NCI-H146 treated with DMSO at 0.1 percent for 48 hours (cell line): ENCODE measurements around the gene SCAANT1.
A peak's percentile ranks its signal among the peaks of the same experiment; 100 is the strongest.

Experiments used
- DNase-seq: peaks from one replicate; lab custom pipeline; 2025; ENCODE audit not compliant: unreplicated experiment; lab: John Stamatoyannopoulos, UW

Gene SCAANT1

GRCh38 chr3:63934041-63934866, 22.1 kb upstream of the SCAANT1 start:
- no peak for DNase-seq

DNA sequence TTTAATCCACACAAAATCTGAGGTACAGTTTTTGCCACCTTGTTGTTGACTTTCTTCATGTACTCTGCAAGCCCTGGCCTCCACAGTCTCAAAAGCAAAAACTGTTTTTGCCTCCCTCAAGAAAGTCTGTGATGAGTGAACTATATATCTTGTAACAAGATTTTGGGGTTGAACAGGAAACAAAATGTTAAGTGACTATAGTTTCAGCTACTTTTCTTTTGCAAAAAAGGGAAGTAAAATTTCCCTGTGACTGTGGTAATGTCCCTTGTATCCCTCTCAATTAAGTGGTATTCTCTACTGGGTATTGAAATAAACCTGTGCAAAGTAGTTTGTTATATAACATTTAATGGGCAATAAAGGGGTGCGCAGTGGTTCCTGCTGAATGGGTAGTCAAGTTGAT, 21.3 kb upstream of the SCAANT1 start:
- no peak for DNase-seq

DNA sequence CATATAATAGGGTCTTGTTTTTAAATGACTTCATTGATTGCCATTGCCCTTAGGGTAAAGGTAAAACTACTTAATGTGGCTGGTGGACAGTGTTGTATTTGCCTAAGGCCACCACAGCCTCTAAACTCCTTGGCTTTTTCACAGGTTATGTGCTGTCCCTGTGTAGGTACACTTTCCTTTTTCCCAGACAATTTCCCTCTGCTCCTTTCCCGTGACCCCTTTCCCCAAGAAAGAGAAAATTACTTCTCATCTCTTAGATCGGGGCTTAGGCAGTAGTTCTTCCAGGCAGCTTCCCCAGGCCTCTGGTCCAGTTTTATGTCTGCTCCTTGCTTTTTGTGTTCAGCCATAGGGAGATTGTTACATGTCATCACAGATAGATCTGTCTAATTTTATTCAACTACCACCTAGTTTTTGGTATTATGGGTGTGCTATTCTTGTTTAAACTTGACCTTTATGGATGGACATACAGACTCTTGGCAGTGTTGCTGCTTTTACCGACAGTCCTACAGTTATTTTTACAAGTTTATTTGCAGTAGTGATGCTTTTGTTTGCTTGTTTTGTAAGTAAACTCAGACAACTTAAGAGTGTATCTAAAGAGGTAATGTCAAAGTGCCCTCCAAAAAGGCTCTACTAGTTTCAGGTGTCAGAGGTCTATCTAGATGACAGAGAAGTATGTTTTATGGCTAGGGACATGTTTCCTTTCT, 20.5 kb upstream of the SCAANT1 start:
- no peak for DNase-seq

DNA sequence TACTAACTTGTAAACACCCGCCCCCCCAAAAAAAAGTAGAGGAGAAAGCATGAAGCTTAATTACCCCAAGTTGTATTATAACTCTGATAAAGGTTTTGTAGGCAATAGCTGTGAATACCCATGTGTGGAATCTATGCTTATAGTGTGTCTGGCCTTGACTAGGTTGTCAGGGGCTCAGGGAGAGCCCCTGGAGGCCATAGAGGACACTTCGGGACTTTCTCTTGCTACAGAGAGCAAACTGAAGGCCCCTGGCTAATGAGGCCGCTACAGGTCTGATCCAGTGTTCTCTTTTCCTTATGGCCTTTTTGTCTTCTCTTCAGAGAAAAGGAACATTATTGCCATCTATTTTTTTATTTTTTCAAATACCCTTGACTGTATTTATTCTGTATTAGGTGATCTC, 19.1 kb upstream of the SCAANT1 start:
- DNase-seq = no peak

DNA sequence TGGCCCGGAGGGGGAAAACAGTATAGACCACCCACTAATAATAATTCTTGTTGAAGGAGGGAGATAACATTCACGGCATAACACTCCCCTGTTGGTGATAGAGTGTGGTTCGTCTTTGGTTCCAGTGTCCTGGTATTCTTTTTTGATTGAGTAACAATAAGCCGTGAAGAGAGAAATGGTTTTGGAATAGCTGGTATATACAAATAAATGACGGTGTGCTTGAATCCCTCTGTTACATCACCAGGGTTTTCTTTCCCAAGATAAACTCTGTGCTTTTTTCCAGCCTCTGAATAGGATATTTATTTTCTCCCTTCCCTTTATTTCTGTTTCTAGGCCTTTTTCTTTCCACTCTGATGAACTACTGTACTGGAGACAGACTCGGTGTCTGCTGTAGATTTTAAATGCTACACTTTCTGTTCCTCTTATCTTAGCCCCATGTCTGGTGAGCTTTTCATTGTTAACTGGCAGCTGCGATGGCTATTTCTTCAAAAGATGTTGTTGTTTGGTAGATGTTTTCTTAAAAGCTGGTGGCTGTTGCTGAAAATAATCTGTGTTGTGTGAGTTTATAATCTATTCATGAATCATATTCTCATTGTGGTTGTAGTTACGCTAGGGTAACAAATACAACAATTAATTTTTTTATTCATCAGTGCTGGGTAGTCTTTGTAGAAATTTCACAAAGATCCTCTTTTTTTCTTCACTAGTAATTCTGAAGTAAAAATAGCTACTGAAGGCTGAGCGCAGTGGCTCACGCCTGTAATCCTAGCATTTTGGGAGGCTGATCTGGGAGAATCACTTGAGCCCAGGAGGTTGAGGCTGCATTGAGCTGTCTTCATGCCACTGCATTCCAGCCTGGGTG, 15.5 kb upstream of the SCAANT1 start:
- DNase-seq = peak; percentile 21

GRCh38 chr3:63926309-63926708, 14.1 kb upstream of the SCAANT1 start:
- DNase-seq = no peak

GRCh38 chr3:63922491-63923199, 10.5 kb upstream of the SCAANT1 start:
- no peak for DNase-seq

- no peak for DNase-seq
These were observed 9.7 kb upstream of the SCAANT1 start for GRCh38 chr3:63921741-63922482.

DNA sequence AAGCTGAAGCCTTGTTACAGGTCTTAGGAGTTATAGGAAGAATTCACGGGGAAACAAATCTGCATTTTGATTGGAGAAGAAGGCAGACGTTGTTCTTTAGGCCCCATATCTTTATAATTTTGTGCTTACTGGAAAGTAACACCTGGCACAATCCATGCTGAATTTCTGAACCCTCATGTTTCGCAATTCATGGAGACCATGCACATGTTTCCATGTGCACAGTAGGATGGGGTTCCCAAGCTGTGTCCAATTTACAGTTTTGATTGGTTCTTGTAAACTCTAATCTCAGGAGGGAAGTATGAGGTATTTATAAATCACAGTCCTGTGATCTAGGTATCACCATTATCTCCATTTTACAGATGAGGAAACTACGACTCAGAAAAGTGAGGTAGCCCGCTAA, 7.8 kb upstream of the SCAANT1 start:
- no peak for DNase-seq

DNA sequence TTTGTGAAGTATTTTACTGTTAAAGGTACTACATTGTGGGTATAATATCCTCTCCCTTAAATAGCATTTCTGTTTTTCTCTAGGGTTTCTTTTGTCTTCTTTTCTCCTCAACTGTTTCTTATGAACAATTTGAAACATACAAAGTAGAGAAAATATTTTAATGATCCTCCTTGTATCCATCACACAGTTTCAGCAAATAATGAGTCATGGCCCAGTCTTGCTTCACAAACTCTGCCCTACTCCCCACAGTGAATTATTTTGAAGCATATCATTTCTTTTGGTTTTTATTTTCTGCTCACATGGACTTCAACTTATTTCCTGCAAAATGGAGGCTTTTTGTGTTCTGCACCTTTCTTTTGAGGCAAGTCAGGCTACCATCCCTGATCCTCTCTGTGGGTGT, 6.1 kb upstream of the SCAANT1 start:
- DNase-seq = no peak

GRCh38 chr3:63914312-63914711, 2.1 kb upstream of the SCAANT1 start:
- DNase-seq = no peak

DNA sequence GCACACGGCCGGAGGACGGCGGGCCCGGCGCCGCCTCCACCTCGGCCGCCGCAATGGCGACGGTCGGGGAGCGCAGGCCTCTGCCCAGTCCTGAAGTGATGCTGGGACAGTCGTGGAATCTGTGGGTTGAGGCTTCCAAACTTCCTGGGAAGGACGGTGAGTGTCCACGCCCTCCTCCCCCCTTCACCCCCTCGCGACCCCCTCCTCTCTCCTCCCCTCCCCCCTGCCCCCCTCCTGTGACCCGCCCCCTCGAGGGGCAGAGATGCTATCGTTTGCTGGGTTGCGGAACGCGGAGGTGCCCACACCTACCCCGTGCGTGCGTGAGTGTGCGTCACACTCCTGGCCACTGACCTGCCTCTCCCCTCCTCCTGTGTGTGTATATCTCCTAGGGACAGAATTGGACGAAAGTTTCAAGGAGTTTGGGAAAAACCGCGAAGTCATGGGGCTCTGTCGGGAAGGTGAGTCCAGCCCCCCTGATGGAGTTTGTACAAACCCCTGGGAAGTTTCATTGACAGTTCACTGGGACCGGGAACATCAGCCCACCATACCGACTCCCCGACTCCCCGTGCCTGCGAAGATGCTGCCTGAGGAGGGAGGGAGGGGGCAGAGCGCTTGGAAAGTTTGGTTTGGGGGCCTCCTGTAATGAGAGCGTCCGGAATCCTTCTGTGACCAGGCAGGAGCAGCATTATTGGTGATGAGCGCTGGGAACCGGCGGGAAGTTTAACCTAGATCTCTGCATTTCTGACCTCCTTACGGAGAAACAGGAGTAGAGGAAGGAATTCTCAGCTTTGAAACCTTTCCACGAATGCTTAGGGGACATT, 795 bp upstream of the SCAANT1 start:
- no peak for DNase-seq

GRCh38 chr3:63911509-63911872, 692 bp downstream of the SCAANT1 start:
- no peak for DNase-seq

DNA sequence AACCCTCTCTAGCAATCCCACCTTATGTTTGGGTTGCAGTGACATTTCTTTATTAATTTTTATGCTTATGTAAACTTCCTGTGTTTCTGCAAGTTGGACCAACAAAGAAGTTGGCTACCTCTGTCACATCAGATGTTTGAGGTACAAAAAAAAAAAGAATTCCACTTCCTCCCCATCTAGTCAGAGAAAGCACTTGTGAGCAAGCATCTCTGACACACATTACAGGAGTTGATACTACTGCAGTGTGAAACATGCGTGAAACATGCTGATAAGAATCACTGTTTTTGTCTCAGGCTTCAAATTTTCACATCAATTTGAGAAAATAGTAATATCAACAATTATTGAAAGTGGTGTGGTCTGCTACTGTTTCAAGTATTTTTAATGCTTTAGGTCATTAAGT, 1.3 kb downstream of the SCAANT1 start:
- no peak for DNase-seq

DNA sequence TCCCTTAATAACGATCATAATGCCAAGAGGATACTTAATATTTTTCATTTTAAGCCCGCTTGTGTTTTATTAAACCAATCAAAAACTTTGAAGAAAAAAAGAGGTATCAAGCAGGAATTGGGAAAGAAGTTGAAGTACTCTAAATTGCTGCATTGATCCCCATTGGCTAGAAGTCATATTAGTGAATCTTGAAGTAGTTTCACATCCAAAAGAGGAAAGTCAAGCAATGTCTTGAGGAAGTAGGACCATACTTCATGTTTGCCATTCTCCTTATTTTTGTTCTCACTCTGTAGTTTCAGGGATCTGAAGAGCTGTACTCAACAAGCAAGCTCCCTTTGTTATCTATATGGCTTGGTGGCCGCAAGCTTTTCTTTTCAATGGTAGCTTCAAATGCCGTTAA, 2.2 kb downstream of the SCAANT1 start:
- no peak for DNase-seq

- DNase-seq = no peak
These were observed 2.8 kb downstream of the SCAANT1 start for GRCh38 chr3:63909431-63909830.

GRCh38 chr3:63908776-63909175, 3.4 kb downstream of the SCAANT1 start:
- no peak for DNase-seq

DNA sequence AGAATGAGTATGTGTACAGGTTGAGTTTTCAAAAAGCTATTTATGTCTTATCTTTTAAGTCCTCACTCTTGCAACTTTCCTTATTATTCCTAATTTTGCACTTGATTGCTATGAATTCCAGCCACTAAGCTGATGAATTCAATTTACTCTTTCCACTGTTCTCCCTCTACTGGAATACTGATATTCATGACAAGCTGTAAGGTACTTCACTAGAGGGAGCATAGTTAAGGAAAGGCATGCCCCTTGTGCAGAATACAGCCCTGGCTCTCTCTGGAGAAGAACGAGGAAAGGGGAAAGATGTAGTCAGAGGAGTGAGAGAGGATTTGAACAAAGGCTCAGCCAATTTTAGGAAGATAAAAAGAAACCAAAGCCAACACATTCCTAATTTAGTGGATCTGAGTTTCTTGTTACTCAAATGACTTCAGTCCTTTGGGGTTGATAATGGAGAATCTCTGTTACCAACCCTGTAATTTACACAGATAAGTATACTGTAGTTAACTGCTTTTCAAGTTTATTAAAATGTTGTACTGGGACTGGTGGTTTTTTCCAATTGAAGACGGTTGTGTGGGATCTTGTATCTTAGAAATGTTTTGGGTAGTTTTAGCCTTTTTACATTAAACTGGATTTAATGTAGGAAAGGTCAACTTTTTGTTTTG, 4.0 kb downstream of the SCAANT1 start:
- DNase-seq = no peak
